Measurements from ENCODE around the gene VIM.
"Not testable (repeated sequence)": the region's sequence is repeated elsewhere in the genome, so short reads cannot be mapped to it uniquely, and the experiment has no call there.

Gene VIM

GRCh38 chr10:17255512-17255911 lies 27.5 kb downstream of the VIM start:
- DNase-seq (ENCODE audit: extremely low read depth in 1 of 2, low read depth in 1 of 2) = no peak

- no peak for DNase-seq (ENCODE audit: extremely low read depth in 1 of 2, low read depth in 1 of 2)
Observed at GRCh38 chr10:17256051-17256450, 28.0 kb downstream of the VIM start.

DNA sequence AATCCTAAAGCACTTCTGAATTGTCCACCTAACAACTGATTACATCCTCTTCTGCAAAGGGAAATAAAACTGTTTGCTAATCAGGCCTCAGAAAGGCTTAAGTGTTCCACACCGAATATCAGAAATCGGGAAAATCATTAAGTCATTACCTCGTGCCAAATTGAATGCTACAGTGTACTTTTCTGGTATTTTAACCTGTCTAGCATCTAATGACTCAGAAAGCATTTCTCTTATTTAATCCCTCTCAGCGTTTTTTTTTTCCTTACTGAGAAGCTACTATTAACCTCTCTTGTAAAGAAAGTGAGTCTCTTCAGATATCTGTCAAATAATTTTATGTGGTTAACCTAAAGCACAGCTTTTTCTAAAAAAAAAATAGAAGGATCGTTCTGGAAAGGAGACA lies 28.6 kb downstream of the VIM start:
- no peak for DNase-seq (ENCODE audit: extremely low read depth in 1 of 2, low read depth in 1 of 2)

- peak in 1 of 2 donors; percentile 20 for DNase-seq (ENCODE audit: extremely low read depth in 1 of 2, low read depth in 1 of 2)
Observed at GRCh38 chr10:17257466-17258321, 29.7 kb downstream of the VIM start.

DNA sequence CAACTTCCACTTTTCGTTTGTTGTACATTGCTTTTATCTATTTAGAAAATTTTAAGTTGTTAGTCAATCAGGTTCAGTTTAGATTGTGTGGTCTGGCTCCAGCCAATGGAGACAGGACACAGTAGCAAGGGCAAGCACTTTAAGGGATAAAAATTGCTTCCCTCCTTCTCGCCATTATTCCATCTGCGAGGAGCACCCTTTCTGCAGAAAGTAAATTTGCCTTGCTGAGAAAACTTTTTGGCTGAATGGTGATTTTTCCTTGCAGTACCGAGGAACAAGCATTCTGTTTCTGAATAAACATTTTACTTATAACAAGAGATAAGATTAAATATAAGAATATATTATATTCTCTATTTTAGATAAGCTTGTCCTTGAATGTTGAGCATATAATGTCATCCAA lies 34.5 kb downstream of the VIM start:
- DNase-seq (ENCODE audit: extremely low read depth in 1 of 2, low read depth in 1 of 2) = no peak

DNA sequence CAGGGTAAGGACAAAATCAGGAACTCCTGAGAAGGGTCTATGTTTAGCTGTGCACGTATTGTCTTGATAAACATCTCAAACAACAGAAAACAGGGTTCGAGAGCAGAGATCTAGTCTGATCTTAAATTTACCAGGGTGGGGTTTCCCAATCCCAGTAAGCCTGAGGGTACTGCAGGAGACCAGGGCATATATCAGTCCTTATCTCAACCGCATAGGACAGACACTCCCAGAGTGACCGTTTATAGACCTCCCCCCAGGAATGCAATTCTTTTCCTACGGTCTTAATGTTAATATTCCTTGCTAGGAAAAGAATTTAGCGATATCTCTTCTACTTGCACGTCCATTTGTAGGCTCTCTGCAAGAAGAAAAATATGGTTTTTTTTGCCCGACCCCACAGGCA lies 35.5 kb downstream of the VIM start:
- DNase-seq (ENCODE audit: extremely low read depth in 1 of 2, low read depth in 1 of 2) = no peak

- no peak for DNase-seq (ENCODE audit: extremely low read depth in 1 of 2, low read depth in 1 of 2)
Observed at GRCh38 chr10:17265468-17265867, 37.4 kb downstream of the VIM start.

DNA sequence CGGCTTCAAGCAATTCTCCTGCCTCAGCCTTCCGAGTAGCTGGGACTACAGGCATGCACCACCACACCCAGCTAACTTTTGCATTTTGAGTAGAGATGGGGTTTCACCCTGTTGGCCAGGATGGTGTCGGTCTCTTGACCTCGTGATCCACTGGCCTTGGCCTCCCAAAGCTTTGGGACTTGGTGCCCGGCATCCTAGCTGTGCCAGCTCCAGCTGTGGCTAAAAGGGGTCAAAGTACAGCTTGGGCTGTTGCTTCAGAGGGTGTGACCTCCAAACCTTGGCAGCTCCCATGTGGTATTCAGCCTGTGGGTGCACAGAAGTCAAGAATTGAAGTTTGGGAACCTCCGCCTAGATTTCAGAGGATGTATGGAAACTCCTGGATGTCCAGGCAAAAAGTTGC lies 38.5 kb downstream of the VIM start:
- DNase-seq (ENCODE audit: extremely low read depth in 1 of 2, low read depth in 1 of 2) = not testable (repeated sequence)

DNA sequence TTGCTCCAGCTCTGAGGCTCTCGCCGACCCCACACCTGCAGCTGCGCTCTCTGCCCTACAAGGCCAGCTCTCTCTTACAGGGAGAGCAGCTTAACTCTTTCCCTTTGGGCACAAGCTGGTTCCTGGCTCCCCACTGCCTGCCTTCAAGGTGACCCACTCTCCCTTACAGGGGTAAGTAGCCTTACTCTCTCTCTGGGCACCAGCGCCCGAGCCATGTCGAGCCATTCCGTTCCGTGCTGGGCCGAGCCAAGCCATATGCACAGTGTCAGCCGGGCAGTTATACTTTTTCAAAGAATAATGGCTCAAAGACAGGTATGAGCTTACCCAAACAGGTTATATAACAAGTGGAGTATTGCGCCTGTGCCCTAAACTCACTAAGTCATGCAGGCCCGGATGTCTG lies 44.6 kb downstream of the VIM start:
- no peak for DNase-seq (ENCODE audit: extremely low read depth in 1 of 2, low read depth in 1 of 2)

GRCh38 chr10:17273403-17273802 lies 45.4 kb downstream of the VIM start:
- DNase-seq (ENCODE audit: extremely low read depth in 1 of 2, low read depth in 1 of 2) = no peak

DNA sequence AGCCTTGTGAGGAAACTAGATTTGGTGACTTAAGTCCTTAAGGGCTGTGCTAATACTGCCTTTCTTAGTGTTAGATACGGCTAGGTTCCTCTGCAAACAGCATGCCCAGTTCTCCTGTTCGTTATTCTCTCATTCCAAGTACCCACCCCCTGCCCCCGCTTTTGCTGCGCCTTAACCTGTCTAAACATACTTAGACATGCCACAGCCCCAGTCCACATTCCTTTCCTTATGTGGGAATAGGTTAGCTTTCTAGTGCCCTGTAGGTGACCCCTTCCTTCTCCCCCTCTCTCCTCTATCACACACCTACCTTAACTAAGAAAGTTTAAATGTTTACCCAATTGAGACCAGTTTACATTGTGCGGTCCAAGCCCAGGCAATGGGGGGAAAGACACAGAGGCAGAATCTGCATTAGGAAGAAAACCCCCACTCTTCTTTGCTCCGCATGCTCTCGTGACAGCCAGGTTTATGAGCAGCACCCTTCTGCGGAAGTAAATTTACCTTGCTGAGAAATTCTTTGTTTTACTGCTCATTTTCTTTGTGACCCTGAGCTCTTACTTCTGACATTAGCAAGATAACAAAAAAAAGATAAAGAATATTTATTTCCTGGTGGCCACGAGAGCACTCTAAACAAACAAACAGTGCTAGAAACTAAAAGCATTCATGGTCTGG lies 48.8 kb downstream of the VIM start:
- DNase-seq (ENCODE audit: extremely low read depth in 1 of 2, low read depth in 1 of 2) = no peak

- no peak for DNase-seq (ENCODE audit: extremely low read depth in 1 of 2, low read depth in 1 of 2)
Observed at GRCh38 chr10:17278607-17279240, 50.7 kb downstream of the VIM start.

DNA sequence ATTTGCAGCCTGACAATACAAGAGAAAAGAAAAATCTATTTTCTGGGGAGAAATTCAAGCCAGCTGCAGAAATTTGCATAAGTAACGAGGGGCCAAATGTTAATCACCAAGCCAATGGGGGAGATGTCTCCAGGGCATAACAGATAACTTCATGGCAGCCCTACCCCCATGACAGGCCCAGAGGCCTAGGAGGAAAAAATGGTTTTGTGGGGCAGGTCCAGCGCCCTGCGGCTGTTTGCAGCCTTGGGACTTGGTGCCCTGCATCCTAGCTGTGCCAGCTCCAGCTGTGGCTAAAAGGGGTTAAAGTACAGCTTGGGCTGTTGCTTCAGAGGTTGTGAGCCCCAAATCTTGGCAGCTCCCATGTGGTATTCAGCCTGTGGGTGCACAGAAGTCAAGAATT lies 54.3 kb downstream of the VIM start:
- no peak for DNase-seq (ENCODE audit: extremely low read depth in 1 of 2, low read depth in 1 of 2)

- DNase-seq (ENCODE audit: extremely low read depth in 1 of 2, low read depth in 1 of 2) = no peak
Observed at GRCh38 chr10:17286562-17287550, 58.8 kb downstream of the VIM start.
